Head of caudate nucleus (tissue), 42 donors: ENCODE measurements around the gene CPSF6.
"Not testable (repeated sequence)": the region's sequence is repeated elsewhere in the genome, so short reads cannot be mapped to it uniquely, and the experiment has no call there.

Experiments used
- DNase-seq, 42 donors: peaks; one replicate each; pipeline versions ENCODE4 v3.0.0 to v3.0.0-alpha.2; 2020 to 2021; ENCODE audit warnings: mixed read lengths in 7 of 42
- intact Hi-C: fragments of 100-400 bp; cut with DNase I; formaldehyde crosslinking; loops from one replicate; pipeline ENCODE4 v1.15.0; 2022

The CPSF6 gene, protein sequence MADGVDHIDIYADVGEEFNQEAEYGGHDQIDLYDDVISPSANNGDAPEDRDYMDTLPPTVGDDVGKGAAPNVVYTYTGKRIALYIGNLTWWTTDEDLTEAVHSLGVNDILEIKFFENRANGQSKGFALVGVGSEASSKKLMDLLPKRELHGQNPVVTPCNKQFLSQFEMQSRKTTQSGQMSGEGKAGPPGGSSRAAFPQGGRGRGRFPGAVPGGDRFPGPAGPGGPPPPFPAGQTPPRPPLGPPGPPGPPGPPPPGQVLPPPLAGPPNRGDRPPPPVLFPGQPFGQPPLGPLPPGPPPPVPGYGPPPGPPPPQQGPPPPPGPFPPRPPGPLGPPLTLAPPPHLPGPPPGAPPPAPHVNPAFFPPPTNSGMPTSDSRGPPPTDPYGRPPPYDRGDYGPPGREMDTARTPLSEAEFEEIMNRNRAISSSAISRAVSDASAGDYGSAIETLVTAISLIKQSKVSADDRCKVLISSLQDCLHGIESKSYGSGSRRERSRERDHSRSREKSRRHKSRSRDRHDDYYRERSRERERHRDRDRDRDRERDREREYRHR

DNA sequence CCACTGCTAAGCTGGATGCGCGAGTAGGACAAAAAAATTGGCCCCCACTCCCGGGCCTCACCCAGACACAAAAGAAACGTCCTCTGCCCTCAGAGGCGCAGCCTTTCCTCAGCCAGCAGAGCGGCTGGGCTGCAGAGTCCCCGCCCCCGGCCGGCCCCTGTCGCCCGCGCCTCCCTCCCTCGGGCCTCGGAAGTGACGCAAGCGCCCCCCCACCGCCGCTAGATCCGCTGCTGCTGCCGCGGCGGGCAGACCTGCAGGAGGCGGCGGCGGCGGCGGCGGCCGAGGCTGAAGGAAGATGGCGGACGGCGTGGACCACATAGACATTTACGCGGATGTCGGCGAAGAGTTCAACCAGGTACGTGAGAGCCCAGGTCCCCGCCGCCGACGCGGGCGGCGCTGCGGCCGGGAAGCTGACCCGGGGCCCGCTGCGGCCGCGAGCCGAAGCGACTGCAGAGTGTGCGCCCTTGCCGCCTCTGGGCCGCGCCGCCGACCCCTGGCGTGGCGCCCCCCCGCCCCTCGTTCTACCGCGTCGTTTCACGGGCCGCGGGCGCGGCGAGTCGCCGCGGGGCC, at the start of gene CPSF6:
Gene CPSF6, plus strand, starts transcription at position 218 of the 570 bp plus-strand sequence. Its CDS starts 78 bp downstream, at position 296.
- intact Hi-C loops: no loop called here
- DNase-seq: peak; percentile 86 to 99 (median 97)

DNA sequence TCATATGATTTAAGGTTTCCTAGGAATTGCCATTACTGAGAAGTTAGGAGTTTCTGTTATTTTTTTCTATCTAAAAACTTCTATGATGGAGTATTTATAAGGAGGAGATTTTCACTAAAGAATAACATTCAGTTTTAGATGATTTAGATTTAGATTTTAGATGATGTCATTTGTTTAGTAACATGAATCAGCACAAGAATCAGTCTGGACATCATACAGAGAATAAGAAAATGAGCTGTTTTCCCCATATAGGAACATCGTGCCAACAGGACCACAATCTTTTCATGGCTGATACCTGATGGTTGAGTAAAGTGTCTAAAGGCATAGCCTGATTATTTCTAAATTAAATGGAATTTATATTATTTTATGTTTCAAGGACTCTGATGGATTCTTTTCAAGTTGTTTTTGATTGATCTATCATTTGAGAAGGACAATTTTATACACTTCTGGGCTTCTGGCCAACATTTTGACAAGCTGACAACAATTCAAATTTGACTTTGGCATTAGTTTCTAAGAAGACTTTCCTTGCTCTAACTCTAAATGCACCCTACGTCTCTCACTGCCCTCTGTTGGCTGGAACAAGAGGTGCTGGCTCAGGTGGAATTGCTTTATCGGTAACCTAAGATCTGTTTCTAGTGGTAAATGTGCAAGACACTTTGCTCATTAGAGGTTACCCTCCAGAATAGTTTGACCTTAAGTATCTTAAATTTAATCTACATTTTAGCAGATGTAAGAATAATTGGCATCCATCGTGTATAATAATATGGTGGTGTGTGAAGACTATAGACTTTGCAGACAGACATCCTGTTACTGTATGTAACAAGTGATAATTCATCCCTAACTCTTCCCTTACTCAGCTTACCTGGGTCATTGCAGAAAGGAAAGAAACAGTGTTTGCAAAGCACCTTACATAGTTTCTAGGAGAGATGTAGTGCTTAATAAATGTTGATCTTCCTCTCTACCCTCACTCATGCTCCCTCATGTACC, 42.8 kb upstream of the CPSF6 start:
- intact Hi-C loops: no loop called here
- no peak for DNase-seq

DNA sequence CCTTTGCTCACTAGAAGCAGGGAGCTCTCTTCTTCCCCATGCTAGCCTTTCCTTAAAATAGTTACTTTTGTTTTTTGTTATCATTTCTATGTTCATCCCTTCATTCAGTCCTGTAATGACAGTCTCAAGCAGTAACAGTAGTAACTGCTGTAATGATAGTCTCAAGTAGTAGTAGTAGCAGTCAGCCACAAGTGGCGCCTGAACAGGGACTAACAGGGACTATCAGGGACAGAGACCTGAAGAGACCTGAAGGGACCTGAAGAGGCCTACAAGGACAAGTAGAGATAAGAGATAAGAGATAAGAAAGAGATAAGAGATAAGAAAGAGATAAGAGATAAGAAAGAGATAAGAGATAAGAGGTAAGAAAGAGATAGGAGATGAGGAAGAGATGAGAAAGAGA, 39.4 kb upstream of the CPSF6 start:
- intact Hi-C loops, DNase-seq: not testable (repeated sequence)

DNA sequence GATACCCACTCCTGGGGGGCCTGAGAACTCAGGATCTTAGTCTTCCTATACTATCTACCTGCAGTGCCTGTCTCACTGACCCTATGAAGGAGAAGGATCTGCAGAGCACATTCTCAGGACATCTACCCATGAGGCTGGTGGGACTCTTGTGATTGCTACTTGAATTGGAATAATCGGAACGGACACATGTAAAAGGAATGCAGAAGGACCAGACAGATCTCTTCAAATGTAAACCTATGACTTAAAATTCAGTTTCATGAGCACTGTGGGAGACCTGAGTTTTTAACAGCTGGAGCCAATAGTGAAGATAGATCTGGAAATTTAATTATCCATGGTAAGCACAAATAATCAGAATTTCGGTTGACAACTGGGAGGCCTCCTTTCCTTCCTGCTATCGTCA, 35.2 kb upstream of the CPSF6 start:
- intact Hi-C loops: no loop called here
- no peak for DNase-seq

DNA sequence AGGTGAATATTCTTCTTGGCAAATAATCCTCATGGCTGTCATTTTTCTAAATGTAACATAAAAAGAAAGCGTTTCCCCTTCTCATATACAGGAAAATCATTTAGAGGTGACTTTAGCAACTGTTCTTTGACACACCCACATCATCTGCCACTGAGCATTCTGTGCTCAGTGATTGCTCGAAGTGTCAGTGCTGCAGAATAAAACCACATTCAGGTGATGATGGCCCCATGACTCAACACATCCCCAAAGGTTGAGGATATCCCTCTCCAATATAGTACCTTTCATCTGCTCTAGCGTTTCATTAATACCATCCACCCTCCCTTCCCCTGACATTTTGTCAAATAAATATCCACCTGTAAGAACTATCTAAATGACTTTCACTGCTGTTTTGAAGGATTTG, 28.7 kb upstream of the CPSF6 start:
- intact Hi-C loops: no loop called here
- peak in 13 of 42 donors; percentile 2 to 47 (median 18) for DNase-seq

DNA sequence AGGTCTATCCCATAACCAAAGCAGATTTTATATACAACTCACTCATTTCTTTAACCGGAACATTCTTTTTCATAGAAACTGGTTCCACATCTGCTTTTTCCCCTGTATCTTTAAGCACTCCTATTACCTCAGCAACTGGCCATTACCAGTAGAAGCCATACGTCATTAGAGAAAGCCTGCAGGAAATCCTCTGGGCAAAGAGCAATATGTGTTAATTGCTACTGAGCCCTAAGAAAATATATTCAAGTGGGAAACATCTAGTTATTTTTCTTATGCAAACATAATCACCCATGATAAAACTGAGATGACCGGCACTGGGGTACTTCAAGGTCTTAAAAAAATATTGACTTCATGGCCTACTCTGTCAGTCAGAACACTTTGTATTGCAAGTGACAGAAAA, 28.2 kb upstream of the CPSF6 start:
- intact Hi-C loops: no loop called here
- no peak for DNase-seq

DNA sequence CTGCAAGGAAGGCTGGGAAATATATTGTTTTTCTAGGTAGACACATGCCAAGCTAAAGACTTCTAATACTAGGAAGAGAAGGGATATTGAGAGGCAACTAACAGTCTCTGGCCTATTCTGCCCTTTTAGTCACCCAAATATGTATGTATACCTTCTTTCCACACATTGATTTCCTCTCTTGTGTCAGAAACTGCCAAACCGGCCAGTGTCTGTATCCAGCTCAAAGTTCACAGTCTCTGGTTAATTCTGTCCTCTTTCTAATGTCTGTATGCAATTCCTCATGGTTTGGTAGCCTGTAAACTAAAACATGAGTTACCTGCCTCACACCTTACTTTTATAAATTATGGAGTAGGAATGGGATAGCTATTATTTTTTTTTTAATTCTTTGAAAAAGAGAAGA, 25.2 kb upstream of the CPSF6 start:
- DNase-seq: no peak
- intact Hi-C loops: no loop called here

DNA sequence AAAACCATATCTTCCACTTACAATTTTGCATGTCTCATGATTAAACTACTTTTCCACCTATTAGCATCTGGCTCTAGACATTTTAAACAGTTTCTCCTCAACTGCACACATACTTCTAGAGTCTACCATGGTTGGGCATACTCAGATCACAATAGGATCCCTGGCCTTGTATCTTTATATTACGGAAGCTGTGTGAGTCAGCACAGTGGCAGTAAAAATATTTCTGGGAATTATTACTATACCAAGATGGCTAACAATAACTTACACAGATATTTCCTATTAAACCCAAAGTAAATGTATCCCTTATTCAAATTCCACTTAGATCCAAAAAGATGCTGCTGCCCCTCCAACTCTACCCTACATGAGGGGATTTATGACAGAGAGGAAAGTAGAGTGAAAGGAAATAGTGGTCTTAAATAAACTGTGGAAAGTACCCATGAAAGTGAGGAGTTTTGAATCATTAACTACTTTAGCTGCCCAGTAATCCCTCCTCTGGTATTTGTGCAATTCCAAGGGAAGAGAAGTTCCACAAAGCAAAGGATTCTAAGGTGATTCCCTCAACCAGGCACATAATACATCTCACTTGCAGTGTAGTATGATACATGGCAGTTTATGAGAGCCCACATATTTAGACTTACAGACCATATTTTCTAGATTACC, 14.0 kb upstream of the CPSF6 start:
- intact Hi-C loops: no loop called here
- no peak for DNase-seq

DNA sequence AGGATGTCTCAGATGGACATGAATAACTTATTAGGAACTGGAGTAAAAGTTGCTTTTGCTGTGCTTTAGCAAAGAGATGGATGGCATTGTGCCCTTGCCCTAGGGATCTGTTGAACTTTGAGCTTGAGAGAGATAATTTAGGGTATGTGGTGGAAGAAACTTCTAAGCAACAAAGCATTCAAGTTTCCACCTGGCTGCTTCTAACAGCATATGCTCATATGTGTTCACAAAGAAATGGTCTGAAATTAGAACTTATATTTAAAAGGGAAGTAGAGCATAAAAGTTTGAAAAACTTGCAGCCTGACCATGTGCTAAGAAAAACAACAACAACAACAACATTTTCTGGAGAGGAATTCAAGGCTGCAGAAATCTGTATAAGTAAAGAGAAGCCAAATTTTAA, 7.9 kb upstream of the CPSF6 start:
- intact Hi-C loops: no loop called here
- no peak for DNase-seq

DNA sequence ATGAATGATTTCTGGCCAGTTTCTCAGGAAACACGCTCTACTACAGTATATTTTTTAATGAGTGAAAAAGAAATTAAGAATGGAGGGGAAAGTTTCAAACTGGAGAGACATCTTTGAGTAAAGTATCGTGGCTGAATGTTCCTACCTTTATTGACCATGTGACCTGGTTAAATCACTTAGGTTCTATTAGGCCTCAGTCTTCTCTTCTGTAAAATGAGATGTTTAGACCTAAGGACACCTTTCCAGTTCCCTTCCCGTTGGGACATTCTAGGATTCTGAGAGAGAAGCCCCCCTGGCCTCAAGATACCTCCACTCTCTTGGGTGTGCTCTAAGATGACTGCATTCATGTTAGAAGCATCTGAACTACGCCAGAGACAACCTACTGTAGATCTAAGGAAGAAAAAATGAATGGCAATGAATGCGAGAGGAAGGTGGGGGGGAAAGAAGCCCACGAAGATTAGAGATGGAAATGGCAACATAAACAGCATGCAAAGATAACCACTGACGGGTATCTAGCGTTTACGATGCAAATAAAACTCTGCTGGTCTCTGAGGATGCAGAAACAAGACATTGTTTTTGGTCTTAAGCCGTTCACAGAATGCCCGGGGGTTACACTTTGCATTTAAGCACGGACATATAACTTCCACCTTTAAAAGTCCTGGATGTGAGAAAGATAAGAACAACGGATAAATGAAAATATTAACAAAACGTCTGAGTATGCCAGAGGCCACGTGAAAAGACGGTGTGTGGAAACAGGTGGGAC, 599 bp upstream of the CPSF6 start:
- intact Hi-C loops: no loop called here
- DNase-seq: no peak

DNA sequence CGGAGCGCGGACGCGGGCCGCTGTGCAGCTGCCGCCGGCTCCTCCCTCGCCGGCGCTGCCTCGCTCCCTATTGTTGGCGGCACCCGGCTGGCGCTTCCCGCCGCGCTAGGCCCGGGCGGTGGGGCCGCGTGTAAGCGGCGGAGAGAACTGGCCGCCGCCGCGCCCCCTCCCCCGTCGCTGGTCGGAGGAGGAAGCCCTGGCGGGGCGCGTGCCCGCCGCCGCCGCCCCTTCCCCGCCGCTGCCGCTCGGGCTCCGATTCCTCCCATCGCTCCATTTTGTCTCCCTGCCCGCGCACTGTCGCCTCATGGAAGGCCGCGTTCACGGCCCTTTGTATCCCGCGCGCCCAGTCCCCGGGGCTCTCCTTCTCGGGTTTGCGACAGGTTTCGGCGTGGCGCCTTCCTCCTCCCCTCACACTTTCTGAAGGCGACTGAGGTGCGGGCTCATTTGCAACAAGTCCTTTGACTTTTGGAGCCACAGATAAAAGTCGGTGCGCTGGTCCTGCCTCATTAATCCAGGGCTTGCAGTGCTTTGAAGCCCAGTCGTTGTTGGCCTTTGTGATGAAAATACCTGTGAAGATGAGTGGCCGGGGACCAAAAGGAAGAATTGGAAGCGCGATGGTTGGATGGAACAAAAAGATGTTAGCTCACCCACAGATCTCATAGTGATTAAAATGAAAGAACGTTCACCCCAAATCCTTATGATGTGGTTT, 707 bp downstream of the CPSF6 start:
- intact Hi-C loops: no loop called here
- DNase-seq: peak; percentile 6 to 75 (median 50)

DNA sequence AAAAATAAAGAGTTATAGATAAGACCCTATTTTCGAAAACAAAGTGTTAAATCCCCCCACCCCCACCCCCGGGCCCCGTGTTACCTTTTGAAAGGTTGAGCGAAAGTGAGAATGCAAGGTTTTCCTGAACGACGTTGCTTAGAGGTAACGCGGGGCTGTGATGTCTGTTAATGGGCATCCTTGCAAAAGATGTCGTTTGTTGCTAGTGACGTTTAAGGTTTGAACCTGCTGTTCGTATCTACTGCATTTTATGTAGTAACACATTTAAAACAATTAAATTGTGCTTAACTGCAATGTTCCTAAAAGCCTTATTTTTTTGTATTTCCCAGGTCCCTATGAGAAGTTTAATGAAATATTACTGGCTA, 1.2 kb downstream of the CPSF6 start:
- intact Hi-C loops: no loop called here
- DNase-seq: peak in 5 of 42 donors; percentile 6 to 30 (median 14)

DNA sequence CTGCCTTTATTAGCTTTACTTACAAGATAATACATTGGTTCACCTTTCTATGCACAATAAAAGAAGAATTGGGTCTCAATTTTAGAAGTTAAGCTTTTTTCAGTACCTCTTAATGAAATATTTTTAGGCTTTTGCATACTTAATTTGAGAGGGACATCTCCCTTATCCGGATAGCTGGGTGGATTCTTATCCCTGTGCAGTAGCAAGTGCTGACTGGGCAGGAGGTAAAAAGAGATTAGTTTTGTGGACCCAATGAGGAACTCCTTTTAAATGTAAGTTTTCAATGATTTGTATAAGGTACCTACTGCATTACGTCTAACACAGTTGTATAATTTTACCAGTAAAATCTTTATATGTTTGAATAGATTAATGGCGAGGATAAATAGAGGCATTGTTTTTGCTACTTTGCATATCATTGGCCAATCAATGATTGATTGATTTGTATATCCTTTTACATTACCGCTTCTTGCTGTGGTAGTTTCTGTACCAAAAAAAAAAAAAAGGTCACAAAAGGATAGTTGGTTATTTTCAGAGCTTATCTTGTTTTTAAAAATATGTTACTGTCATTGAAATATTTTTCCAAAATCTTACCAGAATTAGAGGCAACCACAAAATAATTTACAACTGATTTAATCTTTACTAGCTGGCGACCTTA, 2.2 kb downstream of the CPSF6 start:
- intact Hi-C loops: no loop called here
- DNase-seq: no peak

DNA sequence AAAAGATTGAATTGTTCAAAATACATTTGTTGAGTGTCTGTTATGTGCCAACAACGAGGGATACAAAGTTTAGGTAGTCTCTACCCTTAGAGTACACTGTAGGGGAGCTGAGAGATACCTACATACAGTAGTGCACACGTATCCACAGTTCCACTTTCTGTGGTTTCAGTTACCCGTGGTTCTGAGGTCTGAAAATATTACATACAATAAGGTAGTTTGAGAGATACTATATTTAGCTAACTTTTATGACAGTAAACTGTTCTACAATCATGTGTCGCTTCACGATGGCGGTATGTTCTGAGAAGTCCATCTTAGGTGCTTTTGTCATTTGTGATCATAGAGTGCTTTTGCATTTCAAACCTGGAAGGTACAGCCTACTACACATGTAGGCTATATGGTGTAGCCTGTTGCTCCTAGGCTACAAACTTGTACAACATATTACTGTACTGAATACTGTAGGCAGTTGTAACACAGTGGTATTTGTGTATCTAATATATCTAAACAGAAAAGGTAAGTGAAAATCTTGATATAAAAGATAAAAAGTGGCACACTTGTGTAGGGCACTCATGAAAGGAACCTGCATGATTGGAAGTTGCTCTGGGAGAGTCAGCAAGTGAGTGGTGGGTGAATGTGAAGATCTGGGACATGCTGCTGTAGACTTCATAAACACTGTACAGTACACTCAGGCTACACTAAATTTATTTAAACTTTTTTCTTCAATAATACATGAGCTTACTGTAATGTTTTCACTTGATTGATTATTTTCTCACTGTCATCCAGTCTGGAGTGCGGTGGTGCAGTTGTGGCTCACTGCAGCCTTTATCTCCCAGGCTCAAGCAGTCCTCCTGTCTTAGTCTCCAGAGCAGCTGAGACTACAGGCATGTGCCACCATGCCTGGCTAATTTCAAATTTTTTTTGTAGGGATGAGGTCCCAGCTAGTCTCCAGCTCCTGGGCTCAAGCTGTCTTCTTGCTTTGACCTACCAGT, 4.0 kb downstream of the CPSF6 start:
- intact Hi-C loops: no loop called here
- no peak for DNase-seq

DNA sequence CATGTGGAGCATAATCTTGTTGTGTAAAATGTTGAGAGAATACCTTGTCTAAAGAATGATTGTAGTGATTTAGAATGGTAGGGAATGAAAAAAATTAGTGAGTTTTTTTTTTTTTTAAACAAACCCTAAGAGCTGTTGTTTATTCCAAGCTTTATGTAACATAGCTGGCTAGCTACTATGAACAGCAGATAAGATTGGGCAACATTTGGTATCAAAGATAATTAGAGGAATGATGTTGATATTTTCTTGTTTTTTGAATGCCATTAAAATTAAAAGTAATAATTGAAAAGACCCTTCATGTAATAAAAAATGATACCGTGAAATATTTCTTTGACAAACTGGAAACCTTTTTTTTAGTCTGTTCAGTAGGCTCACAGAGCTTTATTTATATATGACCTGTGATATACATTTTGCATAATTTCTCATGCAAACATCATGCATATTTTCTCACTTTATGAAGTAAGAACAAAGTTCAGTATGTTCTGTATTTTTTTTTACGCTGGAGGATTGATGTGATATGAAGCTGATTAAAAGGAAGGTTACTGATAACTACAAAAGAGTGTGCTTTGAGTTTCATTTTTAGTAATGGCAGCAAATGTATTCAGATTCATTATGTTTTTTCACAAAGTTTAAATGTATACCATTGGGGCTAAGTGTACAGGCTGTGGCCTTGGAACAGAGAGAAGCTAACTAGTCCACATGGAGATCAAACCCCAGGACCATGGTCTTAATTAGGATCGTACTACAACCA, 8.1 kb downstream of the CPSF6 start:
- DNase-seq: no peak
- intact Hi-C loops: no loop called here
